ENCODE results near the gene BORCS8.
"Not testable (repeated sequence)": the region's sequence is repeated elsewhere in the genome, so short reads cannot be mapped to it uniquely, and the experiment has no call there.

The BORCS8 gene

GRCh38 chr19:19192078-19192882, at the start of gene BORCS8, which contains the start of gene RFXANK:
TSS of gene BORCS8 (minus strand) at chr19:19192152. CDS start at chr19:19192117, 35 bp downstream.
TSS of gene RFXANK (plus strand) at chr19:19192258. CDS start at chr19:19193947, 1,689 bp downstream.
- DNase-seq = peak; percentile 98 to 99

GRCh38 chr19:19240476-19240875, 48.5 kb upstream of the BORCS8 start:
- DNase-seq = no peak

- DNase-seq = no peak
Measured at GRCh38 chr19:19239675-19240074, 47.7 kb upstream of the BORCS8 start.

GRCh38 chr19:19238126-19238894, 46.4 kb upstream of the BORCS8 start:
- no peak for DNase-seq

- DNase-seq = no peak
Measured at GRCh38 chr19:19236173-19236572, 44.2 kb upstream of the BORCS8 start.

GRCh38 chr19:19234220-19234816, 42.4 kb upstream of the BORCS8 start:
- no peak for DNase-seq

GRCh38 chr19:19232261-19232721, 40.3 kb upstream of the BORCS8 start:
- no peak for DNase-seq

GRCh38 chr19:19230999-19231398, 39.0 kb upstream of the BORCS8 start:
- DNase-seq = no peak

GRCh38 chr19:19229701-19230100, 37.7 kb upstream of the BORCS8 start:
- no peak for DNase-seq

- no peak for DNase-seq
Measured at GRCh38 chr19:19227217-19227616, 35.3 kb upstream of the BORCS8 start.

GRCh38 chr19:19226663-19227062, 34.7 kb upstream of the BORCS8 start:
- no peak for DNase-seq

GRCh38 chr19:19226204-19226603, 34.3 kb upstream of the BORCS8 start:
- DNase-seq = no peak

- DNase-seq = peak; percentile 74 to 75
Measured at GRCh38 chr19:19224852-19225494, 33.0 kb upstream of the BORCS8 start.

GRCh38 chr19:19224150-19224851, 32.3 kb upstream of the BORCS8 start:
- DNase-seq = no peak

GRCh38 chr19:19223636-19224035, 31.7 kb upstream of the BORCS8 start:
- DNase-seq = no peak

GRCh38 chr19:19223060-19223459, 31.1 kb upstream of the BORCS8 start:
- DNase-seq = no peak

GRCh38 chr19:19221000-19221399, 29.0 kb upstream of the BORCS8 start:
- DNase-seq = not testable (repeated sequence)

- DNase-seq = no peak
Measured at GRCh38 chr19:19218911-19219310, 27.0 kb upstream of the BORCS8 start.

GRCh38 chr19:19217099-19217498, 25.1 kb upstream of the BORCS8 start:
- no peak for DNase-seq

- no peak for DNase-seq
Measured at GRCh38 chr19:19215792-19216191, 23.8 kb upstream of the BORCS8 start.

GRCh38 chr19:19214892-19215291, 22.9 kb upstream of the BORCS8 start:
- no peak for DNase-seq

GRCh38 chr19:19214159-19214490, 22.2 kb upstream of the BORCS8 start:
- DNase-seq = no peak

All from activated CD4-positive, alpha-beta T cell treated with anti-CD3 and anti-CD28 coated beads for 4 hours (primary cell).